Measurements from ENCODE around the gene C6orf47. TPM values are rescaled to one million over a fixed set of nuclear protein-coding genes. Genes with fewer than 3 reads are reported as not detected.

C6orf47 gene
- total RNA-seq, 1 experiment from 2014 or later, result 17.8 TPM

GRCh38 chr6:31669676-31670075 lies 9.1 kb upstream of the C6orf47 start, which contains the start of gene LY6G5B:
TSS of gene LY6G5B (plus strand) at chr6:31669976. CDS start at chr6:31670951, 975 bp downstream.
- Histone ChIP-seq H3K9me2 (ENCODE audit: insufficient read depth) (no peaks in the 10 kb centered on the region), H3K9me3 (ENCODE audit: insufficient read depth, low read depth) (no peaks in the 10 kb centered on the region), H2AFZ (no peak within 1 kb of the TSS), H3K4me1 (replicated peaks; ENCODE audit: insufficient read depth) (peaks cover 11% of the 10 kb centered on the region), H3K4me2 (no peak within 1 kb of the TSS), H3K27me3 (ENCODE audit: insufficient read depth, low read depth) (no peaks in the 10 kb centered on the region), H4K20me1 (ENCODE audit: insufficient read depth) (peaks cover 3% of the 10 kb centered on the region; the same call in 1 of the 2 replicates), H3K79me2 (ENCODE audit: low read depth) (peaks cover 34% of the 10 kb centered on the region), H3K36me3 (ENCODE audit: low read depth) (peaks cover 29% of the 10 kb centered on the region), H3K4me3 (no peak within 1 kb of the TSS), H3K27ac (no peak within 1 kb of the TSS), H3F3A (ENCODE audit: insufficient read depth, low read depth) (peaks cover 30% of the 10 kb centered on the region; the same call in 1 of the 2 replicates)
- no TSS peak for BruUV-seq (replicated peaks)
- ChIA-PET CTCF (interaction anchor here (0.6 kb wide), 1 partner anchor 471 kb away, joined by 13 read pairs; no protein-coding TSS in a partner anchor), POLR2A (ENCODE audit: unreplicated experiment) (no interaction called here)
- intact Hi-C loops (cut with micrococcal nuclease; ENCODE audit: unreplicated experiment), result loop anchor here (10.0 kb wide), 1 partner anchor 505 kb away; the partner anchor contains the start of genes AGPAT1 and RNF5
- no peak for DNase-seq
- TF ChIP-seq, protein P1, sequence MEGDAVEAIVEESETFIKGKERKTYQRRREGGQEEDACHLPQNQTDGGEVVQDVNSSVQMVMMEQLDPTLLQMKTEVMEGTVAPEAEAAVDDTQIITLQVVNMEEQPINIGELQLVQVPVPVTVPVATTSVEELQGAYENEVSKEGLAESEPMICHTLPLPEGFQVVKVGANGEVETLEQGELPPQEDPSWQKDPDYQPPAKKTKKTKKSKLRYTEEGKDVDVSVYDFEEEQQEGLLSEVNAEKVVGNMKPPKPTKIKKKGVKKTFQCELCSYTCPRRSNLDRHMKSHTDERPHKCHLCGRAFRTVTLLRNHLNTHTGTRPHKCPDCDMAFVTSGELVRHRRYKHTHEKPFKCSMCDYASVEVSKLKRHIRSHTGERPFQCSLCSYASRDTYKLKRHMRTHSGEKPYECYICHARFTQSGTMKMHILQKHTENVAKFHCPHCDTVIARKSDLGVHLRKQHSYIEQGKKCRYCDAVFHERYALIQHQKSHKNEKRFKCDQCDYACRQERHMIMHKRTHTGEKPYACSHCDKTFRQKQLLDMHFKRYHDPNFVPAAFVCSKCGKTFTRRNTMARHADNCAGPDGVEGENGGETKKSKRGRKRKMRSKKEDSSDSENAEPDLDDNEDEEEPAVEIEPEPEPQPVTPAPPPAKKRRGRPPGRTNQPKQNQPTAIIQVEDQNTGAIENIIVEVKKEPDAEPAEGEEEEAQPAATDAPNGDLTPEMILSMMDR (conservative IDR thresholded peaks at IDR 0.05), result no peak
- TF ChIP-seq EZH2 (IDR thresholded peaks at IDR 0.05; ENCODE audit: low read depth), result no peak

DNA sequence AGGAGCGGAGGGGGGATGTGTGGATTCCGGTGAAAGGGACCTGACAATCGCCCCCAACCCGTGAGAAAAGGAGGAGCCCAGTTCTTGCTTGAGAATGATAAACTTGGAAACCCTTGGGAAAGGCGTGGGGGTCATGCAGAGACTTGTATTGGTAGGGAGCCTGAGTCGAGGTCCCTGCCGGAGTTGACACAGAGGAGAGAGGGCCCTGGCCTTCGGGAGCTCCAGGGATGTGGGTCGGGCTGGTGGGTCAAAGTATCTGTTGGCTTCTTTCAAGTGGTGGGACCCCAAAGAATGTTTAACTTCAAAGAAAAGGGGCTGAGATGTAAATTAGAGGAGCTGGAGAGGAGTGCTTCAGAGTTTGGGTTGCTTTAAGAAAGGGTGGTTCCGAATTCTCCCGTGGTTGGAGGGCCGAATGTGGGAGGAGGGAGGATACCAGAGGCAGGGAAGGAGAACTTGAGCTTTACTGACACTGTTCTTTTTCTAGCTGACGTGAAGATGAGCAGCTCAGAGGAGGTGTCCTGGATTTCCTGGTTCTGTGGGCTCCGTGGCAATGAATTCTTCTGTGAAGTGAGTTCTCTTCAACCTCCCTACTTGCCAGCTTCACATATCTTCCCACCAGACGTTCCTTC lies 5.9 kb upstream of the C6orf47 start:
- intact Hi-C loops (cut with micrococcal nuclease; ENCODE audit: unreplicated experiment), result loop anchor here (10.0 kb wide), 1 partner anchor 508 kb away; the partner anchor contains the start of genes AGPAT1 and RNF5

More for the DNA sequence above, 5.9 kb upstream of the C6orf47 start:
- H3K9me2 ChIP-seq (ENCODE audit: insufficient read depth), result no peaks in the 10 kb centered on the region
- DNase-seq, result no peak
- H3K36me3 ChIP-seq (ENCODE audit: low read depth), result peaks cover 31% of the 10 kb centered on the region
- POLR2A ChIA-PET (ENCODE audit: unreplicated experiment), result no interaction called here
- CTCF ChIA-PET, result no interaction called here
- peaks cover 51% of the 10 kb centered on the region for H3K79me2 ChIP-seq (ENCODE audit: low read depth)
- H3K27ac ChIP-seq, result peak overlapping the region; percentile 21; the same call in 1 of the 2 replicates
- peak overlapping the region; percentile 95 for H3K4me2 ChIP-seq
- H3F3A ChIP-seq (ENCODE audit: insufficient read depth, low read depth), result peaks cover 15% of the 10 kb centered on the region
- no peaks in the 10 kb centered on the region for H3K27me3 ChIP-seq (ENCODE audit: insufficient read depth, low read depth)
- peak overlapping the region; percentile 79 for H2AFZ ChIP-seq
- H3K4me3 ChIP-seq, result peak overlapping the region; percentile 90
- H3K4me1 ChIP-seq (replicated peaks; ENCODE audit: insufficient read depth), result peaks cover 24% of the 10 kb centered on the region
- BruUV-seq (replicated peaks), result no TSS peak
- TF ChIP-seq, protein P1 (conservative IDR thresholded peaks at IDR 0.05), result no peak
- TF ChIP-seq EZH2 (IDR thresholded peaks at IDR 0.05; ENCODE audit: low read depth), result no peak
- H4K20me1 ChIP-seq (ENCODE audit: insufficient read depth), result peaks cover 3% of the 10 kb centered on the region; the same call in 1 of the 2 replicates
- H3K9me3 ChIP-seq (ENCODE audit: insufficient read depth, low read depth), result no peaks in the 10 kb centered on the region
